Fibroblast of mammary gland (primary cell): ENCODE results near the gene IFNL3.

ENCODE experiments used
- DNase-seq: peaks from one replicate; pipeline ENCODE4 v3.0.0-alpha.2; 2010; ENCODE audit warnings: low read depth
- H3K4me3 ChIP-seq: 2 replicates; pipeline ENCODE4 v1.5.1; 2011; ENCODE audit warnings: low read depth, mild to moderate bottlenecking, low read length, moderate library complexity; ENCODE audit not compliant: control insufficient read depth
- TF ChIP-seq, protein P1 (sequence below): conservative IDR thresholded peaks from 2 replicates; pipeline ENCODE4 v1.5.1; 2011; ENCODE audit warnings: low read depth, low read length, inconsistent platforms; ENCODE audit not compliant: control insufficient read depth, insufficient read depth

Gene IFNL3

DNA sequence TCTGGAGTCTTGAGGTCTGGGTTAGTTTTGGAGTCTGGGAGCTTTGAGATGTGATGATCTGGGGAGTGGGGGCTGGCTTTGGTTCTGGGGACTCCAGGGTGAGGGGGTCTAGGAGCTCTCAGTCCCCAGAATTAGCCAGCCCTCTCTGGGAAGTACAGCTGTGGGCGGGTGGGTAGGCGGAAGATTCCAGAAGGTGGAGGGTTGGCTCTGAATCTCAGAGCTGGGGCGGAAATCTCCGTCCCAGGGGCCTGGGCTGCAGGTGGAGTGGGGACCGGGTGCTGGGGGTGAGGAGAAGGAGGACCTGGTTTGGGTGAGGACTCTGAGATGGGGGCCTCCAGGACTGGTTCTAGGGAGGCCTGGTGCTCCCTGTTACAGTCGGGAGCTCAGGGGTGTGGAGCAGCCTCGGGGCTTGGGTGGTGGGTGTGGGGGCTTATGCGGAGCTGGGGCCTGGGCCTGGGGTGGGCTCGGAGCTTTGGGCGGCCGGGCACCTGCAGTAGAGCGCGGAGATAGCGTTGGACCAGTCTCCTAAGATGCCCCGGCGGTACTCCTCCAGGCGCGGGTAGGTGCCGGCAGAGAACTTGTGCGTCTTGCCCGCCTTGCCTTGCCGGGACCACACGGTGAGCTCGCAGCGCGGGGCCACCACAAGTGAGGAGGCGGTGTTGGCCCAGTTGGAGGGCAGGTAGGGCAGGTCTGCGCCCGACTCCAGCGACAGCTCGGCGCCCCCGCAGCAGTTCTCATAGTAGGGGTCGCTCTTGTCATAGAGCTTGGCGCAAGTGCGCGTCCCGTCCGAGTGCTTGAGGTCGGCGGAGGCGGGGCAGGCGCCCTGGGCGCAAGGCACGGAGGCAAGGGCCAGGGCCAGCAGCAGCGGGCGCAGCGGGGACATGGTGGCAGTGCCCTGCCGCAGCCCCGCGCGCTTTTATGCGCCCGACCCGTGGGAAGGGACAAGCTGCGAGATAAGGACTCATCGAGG is 41.1 kb downstream of the IFNL3 start, which contains the start of gene SYCN:
Gene SYCN, minus strand, starts transcription at position 892 of the 970 bp plus-strand sequence. Its CDS starts 9 bp downstream, at position 883.
- TF ChIP-seq, protein P1, sequence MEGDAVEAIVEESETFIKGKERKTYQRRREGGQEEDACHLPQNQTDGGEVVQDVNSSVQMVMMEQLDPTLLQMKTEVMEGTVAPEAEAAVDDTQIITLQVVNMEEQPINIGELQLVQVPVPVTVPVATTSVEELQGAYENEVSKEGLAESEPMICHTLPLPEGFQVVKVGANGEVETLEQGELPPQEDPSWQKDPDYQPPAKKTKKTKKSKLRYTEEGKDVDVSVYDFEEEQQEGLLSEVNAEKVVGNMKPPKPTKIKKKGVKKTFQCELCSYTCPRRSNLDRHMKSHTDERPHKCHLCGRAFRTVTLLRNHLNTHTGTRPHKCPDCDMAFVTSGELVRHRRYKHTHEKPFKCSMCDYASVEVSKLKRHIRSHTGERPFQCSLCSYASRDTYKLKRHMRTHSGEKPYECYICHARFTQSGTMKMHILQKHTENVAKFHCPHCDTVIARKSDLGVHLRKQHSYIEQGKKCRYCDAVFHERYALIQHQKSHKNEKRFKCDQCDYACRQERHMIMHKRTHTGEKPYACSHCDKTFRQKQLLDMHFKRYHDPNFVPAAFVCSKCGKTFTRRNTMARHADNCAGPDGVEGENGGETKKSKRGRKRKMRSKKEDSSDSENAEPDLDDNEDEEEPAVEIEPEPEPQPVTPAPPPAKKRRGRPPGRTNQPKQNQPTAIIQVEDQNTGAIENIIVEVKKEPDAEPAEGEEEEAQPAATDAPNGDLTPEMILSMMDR = no peak
- H3K4me3 ChIP-seq = no peak within 1 kb of the TSS
- DNase-seq = no peak

DNA sequence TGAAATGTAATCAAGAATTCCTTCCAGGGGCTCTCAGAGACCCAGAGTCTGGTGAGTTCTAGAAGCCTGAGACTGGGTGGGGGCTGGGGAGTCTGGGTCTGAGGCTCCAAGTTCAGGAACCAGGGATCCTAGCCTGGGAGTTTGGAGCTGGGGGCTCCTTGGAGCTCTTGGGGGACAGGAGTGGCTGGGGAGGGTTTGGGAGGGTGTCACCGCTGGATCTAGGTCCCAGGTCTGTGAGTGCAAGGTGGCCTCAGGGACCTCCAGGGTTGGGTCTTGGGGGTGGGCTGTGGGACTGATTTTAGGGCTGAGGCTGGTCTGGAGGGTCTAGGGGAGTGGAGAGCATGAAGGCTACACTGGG is 41.8 kb downstream of the IFNL3 start:
- no peak for DNase-seq
- TF ChIP-seq, protein P1 = no peak
- H3K4me3 ChIP-seq = no peak overlapping the region

GRCh38 chr19:39200803-39201115 is 44.0 kb downstream of the IFNL3 start:
- H3K4me3 ChIP-seq = no peak overlapping the region
- DNase-seq = no peak
- TF ChIP-seq, protein P1 = no peak

DNA sequence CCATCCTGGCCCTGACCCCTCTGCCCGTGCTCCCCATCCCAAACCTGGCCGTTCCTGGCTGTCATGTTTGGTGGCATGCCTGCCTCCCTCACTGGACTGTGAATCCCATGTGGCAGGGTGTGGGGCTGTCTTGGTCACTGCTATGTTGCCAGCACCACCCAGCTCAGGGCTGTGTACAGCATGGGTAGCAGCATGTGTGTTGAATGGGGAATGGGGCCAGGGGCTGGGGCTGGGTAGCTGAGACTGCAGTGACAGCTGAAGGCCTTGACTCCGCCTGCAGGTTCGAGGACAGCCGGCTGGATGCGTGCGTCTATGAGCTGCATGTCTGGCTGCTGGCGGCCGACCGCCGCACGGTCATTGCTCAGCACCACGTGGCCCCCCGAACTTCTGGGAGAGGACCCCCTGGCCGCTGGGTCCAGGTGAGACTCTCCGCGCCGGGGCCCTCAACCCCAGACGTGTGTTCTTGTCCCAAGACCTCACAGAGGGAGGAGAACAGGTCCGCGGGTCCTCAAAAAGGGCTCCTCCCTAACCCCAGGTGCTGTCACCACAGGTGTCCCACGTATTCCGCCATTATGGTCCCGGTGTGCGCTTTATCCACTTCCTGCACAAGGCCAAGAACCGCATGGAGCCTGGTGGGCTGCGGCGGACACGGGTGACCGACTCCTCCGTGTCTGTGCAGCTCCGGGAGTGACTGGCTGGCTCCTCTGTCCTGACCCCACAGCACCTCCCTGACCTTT is 44.6 kb downstream of the IFNL3 start:
- no peak overlapping the region for H3K4me3 ChIP-seq
- TF ChIP-seq, protein P1 = no peak
- DNase-seq = no peak

GRCh38 chr19:39199025-39199424 is 45.8 kb downstream of the IFNL3 start:
- DNase-seq = peak; percentile 73
- no peak overlapping the region for H3K4me3 ChIP-seq
- TF ChIP-seq, protein P1 = no peak

DNA sequence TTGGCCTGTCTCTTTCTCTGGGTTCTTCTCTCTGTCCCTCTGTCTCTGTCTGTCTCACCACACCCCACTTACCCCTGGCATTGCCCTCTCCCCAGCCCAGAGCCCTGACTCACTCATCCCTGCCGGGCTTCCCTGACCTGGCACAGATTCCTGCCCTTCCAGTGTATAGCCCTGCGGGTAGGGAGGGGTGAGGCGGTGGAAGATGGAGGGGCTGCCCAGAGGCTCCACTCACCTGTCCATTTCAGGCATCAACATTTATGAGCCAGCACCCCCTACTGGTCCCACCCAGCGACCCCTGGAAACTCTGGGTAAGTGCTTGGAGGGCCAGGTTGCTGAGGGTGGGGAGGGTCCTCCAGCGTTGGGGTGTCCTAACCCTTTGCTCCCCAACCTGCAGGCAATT is 47.0 kb downstream of the IFNL3 start:
- H3K4me3 ChIP-seq = no peak overlapping the region
- TF ChIP-seq, protein P1 = peak; percentile 2
- DNase-seq = no peak
